ENCODE results near the gene DUSP2.

Gene DUSP2, protein sequence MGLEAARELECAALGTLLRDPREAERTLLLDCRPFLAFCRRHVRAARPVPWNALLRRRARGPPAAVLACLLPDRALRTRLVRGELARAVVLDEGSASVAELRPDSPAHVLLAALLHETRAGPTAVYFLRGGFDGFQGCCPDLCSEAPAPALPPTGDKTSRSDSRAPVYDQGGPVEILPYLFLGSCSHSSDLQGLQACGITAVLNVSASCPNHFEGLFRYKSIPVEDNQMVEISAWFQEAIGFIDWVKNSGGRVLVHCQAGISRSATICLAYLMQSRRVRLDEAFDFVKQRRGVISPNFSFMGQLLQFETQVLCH

DNA sequence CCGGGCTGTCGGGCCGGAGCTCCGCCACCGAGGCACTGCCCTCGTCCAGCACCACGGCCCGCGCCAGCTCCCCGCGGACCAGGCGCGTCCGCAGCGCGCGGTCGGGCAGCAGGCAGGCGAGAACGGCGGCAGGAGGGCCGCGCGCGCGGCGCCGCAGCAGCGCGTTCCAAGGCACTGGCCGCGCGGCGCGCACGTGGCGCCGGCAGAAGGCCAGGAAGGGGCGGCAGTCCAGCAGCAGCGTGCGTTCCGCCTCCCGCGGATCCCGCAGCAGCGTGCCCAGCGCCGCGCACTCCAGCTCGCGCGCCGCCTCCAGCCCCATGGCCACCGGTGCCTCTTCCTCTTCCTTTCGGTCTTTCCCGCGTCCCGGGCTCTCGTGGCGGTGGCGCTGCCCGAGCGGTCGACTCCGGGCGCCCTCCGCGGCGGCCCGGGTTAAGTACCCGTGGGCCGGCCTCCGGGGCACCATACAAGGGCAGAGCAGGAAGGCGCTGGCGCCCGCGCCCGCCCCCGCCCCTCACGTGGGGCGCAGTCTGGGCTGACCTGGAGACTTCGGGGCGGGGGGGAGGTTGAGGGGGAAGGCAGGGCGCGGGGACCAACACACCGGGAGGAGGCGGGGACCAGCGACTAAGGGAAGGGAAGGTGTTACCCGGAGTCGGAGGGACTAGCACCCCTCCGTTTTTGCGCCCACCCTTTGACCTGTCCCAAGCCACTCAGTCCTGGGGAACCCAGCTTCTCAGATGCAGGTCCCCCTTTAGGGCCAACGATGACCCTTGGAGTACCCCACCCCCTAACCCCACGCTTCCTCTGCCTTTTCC is at the start of gene DUSP2:
Gene DUSP2, minus strand, starts transcription at position 405 of the 812 bp plus-strand sequence. Its CDS starts 86 bp downstream, at position 319.
- peak; percentile 64 for DNase-seq (ENCODE audit: low read depth)

DNA sequence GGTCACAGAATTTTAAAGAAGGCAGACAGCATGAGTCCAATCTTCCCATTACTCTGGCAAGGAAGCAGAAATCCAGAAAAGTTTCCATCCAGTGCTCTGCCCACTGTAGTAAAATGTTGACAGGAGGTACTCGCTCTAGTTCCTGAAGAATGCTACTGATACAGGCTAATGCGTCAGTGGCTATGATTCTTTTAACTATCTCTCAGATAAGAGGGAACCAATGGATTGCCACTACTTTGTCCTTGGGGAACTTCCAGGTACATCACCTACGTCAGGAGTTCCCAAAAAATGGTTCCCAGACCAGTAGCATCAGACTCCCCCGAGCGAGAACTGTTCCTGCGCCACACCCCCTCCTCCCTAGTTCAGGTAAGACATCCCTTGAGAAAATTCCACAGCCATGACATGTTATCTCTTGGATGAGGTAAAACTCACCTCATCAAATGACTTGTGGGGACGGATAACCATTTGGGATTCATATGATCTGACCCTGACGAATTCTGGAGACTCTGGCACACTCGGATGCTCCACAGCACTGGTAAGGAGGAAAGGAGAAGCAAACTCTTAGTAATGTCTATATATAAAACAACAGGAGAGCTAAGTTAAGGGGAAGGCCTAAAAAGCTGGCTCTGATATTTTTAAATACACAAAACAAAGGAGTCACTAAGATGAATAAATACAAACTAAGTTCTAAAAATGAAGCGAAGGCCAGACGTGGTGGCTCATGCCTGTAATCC is 46.9 kb upstream of the DUSP2 start:
- no peak for DNase-seq (ENCODE audit: low read depth)

DNA sequence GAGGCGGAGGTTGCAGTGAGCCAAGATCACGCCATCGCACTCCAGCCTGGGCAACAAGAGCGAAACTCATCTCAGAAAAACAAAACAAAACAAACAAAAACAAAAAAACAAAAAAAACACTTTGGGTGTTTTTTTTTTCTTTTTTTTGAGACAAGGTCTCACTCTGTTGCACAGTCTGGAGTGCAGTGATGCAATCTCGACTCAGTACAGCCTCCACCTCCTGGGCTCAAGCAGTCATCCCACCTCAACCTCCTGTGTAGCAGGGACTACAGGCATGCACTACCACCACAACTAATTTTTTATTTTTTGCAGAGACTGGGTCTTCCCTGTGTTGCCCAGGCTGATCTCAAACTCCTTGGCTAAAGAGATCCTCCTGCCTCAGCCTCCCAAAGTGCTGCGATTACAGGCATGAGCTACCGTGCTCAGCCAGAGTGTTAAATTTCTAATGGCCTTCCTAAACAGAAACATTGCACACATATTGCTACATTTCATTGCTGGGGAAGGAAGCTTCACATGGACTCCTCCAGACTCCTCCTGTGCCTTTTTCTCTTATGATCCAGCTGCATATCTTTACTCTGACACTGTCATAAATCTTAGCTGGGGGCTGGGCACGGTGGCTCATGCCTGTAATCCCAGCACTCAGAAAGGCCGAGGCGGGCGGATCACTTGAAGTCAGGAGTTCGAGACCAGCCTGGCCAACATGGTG is 43.7 kb upstream of the DUSP2 start:
- DNase-seq (ENCODE audit: low read depth), result no peak

DNA sequence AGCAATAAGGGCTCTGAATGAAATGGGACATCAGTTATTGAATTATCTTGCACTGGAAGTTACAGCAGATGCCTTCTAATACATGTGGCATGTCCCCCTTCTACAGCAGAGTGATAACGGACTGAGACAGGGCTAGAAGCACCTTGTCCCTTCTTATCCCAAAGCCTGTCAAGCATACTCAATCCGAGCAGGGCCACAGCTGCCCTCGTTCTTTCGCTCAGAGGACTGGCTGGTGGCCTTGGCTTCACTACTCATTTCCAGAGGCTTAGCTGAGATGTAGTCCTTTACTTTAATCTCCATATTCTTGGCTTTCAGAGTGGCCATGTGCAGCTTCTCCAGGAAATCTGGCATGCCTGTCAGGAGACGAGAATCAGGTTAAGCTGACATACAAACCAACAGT is 41.3 kb upstream of the DUSP2 start:
- DNase-seq (ENCODE audit: low read depth), result no peak

DNA sequence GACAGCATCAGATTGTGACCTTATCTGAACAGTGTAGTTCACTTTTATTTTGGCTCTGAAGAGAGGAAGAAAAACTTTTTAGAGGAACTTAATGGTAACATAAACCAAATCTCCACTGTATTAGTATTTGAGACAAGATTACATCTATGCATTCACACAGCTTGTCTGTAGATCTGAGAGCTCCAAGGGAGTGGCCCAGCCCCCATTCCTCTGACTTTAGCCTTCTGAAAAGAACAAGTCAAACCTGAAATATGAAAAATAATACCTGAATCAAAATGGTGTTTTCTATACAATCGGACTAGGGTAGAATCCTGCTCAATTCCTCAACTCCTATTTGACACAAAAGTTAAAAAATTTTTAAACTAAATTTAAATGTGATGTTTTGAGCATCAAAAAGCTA is 40.3 kb upstream of the DUSP2 start:
- no peak for DNase-seq (ENCODE audit: low read depth)

DNA sequence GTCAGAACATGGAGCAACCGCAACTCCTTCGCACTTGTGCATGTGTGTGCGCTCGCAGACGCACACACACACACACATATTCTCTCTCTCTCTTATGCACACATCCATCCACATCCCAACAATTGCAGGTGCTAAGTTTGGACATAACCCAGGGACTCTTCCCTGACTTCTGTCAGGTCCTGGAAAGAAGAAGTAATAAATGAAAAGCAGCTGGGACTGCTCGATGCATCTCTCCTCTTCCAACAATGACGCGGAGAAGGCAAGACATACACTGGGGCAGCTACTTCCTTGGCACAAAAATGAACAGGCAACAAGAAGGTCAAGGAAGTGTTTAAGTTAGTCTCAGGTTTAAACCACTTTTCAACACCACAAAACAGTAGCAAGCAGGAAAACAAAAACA is 39.7 kb upstream of the DUSP2 start:
- no peak for DNase-seq (ENCODE audit: low read depth)

DNA sequence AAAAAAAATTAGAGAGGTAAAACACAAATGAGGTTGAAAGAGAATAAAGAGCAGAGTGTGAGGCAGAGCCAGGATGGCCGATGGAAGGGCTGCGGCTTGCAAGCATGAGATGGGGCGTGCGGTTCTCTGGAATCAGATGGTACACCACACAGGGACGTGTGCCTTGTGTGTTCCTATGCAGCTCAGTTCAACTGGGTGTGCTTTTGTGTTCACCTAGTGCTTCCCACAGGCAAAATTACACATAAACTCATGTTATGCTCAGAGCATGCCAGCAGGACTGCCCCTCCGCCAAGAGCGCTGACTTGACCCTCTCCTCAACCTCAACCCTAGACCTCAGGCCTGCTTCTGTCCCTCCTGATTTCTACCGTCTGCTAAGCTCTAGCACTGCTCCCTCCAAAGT is 38.9 kb upstream of the DUSP2 start:
- DNase-seq (ENCODE audit: low read depth), result no peak

DNA sequence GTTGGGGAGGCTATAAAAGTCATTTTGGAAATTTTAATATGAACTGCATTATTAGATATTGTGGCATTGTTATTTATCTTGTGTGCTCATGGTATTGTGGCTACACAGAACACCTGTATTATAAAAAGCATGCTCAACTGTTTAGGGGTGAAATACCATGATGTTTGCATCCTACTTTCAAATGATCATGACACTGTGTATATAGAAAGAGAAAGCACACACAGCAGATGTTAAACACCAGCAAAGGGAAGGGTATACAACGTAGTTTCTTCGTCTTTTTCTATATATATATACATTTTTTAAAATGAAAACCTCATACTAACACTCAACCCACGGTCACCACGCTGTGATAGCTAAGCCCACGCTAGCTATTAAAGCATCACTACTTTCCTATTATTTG is 36.3 kb upstream of the DUSP2 start:
- no peak for DNase-seq (ENCODE audit: low read depth)

DNA sequence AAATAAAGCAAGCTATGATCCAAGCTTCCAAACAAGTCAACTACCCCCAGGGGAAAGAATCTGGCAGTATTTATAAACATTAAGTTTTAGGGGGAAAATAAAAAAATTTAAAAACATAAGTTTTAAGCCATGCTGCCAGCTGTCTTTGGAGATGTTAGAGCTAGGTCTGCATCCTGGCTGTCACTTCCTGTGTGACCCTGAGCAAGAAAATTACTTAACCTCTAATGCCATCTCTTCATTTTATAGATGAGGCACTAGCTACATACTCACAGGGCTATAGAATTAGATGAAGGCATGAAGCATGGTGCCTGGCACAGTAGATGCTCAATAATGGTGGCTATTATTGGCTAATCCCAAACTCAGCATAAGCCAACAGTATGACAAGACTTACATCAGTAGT is 35.3 kb upstream of the DUSP2 start:
- DNase-seq (ENCODE audit: low read depth), result no peak

DNA sequence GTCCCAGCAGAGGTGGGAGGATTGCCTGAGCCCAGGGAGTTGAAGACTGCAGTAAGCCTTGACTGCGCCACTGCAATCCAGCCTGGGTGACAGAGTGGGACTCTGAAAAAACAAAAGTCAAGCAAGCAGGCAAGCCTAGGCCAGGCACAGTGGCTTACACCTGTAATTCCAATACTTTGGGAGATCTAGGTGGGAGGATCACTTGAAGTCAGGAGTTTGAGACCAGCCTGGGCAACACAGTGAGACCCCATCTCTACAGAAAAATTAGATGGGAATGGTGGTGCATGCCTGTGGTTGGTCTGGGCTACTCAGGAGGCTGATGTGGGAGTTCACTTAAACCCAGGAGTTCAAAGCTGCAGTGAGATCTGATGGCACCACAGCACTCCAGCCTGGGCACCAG is 34.8 kb upstream of the DUSP2 start:
- DNase-seq (ENCODE audit: low read depth), result no peak

DNA sequence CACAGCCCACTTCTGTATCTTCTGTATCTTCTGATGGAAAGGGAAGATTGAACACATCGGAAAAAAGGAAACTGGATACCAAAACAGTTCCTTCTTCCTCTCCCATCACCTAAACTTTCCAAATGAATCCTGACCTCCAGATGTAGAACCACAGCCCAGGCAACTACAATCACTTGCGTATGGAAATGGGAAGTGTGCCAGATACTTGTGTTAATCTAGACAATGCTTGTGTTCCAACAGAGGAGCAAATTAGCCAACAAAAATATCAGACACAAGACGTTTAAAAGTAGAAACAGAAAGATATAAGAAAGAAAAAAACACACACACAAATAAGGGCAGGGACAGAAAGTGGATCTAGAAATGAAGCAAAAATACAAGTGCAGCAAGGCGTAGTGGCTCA is 31.4 kb upstream of the DUSP2 start:
- no peak for DNase-seq (ENCODE audit: low read depth)

DNA sequence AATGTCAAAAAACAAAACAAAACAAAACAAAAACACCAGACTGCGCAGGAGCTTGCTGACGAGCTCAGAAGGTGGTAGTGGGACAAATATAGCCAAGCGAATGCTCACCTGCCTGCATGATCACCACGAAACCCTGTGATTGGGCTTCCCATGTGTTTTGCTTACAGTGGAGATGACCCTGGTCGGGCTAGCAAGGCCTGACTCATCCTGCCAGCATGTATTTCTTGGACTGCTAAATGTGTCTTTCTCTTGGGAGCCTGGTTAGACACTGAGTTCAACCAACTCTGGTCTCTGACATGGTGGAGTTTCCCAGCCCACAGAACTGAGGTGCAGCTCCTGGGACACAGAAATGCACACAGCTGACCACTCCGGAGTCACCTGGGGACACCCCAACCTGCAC is 30.7 kb upstream of the DUSP2 start:
- no peak for DNase-seq (ENCODE audit: low read depth)

DNA sequence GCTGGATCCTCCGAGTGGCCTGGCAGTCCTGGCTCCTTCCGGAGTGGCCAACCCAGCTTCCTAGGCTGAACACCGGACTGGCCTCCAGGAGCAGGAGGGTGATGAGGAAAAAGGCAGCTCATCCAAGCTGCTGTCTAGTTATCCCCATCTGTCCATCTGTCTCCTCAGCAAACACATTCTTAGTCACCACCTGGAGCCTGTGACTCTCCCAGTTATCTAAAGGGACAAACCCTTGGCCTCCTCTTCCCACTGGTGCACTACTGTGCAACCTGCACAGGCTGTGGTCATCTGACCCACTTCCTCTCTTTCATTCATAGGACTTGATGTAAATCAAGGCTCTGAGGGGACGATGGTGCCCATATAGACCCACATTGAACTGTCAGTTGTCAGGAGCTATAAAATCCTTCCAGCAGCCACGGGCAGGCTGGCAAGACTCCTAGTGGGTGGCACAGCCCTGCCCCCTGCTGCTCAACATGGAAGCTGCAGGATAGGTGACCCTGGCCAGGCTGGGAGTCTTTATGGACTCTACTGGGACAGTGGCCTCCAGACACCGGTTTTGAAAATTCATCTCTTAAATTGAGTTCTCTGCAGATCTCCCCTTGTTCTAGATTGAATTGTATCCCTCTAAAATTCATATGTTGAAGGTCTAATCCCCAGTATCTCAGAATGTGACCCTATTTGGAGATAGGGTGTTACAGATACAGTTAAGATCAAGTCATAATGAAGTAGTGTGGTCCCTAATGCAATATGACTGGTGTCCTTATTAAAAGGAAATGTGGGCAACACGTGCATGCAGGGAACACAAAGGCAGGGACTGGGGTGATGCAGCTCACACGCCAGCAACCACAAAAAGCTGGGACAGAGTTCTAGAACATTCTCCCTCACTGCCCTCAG is 29.3 kb upstream of the DUSP2 start:
- DNase-seq (ENCODE audit: low read depth), result peak; percentile 67

DNA sequence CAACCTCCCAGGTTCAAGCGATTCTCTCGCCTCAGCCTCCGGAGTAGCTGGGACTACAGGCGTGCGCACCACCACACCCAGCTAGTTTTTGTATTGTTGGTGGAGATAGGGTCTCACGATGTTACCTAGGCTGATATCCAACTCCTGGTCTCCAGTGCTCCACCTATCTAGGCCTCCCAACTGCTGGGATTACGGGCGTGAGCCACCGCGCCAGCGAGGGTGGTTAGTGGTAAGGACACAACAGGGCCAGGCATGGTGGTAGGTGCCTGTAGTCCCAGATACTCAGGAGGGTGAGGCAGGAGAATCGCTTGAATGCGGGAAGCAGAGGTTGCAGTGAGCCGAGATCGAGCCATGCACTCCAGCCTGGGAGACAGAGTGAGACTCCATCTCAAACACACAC is 26.6 kb upstream of the DUSP2 start:
- DNase-seq (ENCODE audit: low read depth), result no peak

DNA sequence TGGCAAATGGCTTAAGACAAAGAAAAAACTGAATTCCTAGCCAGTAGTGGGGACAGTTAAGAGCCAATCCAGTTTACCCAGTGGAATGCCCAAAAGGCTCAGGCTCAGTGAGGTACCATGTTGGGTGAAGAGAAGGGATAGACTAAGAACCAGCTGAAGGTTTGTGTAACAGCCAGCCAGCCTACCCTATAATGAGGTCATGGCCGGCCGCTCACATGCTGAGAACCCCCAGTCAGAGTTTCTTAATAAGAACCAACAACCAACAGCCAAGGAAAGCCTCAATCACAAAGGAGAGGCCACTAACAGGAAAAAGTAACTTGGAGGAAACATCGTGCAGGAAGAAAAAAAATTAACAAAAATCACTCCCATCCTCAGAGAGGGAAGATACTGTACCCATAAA is 25.4 kb upstream of the DUSP2 start:
- no peak for DNase-seq (ENCODE audit: low read depth)

DNA sequence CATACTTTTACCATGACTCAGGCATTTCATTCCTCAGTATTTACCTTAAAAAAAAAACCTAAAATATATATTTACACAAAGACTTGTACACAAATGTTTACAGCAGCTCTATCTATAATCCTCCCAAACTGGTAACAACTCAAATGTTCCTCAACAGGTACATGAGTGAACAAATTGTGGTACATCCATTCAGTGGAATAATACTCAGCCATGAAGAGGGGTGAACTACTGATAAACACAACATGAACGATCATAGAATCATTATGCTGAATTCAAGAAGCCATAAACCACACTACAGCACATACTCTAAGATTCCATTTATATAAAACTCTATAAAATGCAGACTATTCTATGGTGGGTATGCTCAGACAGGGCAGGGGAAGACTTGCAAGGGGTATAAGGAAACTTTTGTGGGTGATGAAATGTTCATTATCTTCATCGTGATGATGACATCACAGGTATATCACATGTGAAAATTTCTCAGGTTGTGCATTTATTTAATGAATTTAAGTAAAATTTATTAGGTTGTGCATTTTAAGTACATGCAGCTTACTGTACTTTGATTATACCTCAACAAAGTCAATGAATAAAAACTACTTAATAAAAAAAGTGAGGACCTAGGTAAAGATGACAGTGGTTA is 24.7 kb upstream of the DUSP2 start:
- DNase-seq (ENCODE audit: low read depth), result no peak

DNA sequence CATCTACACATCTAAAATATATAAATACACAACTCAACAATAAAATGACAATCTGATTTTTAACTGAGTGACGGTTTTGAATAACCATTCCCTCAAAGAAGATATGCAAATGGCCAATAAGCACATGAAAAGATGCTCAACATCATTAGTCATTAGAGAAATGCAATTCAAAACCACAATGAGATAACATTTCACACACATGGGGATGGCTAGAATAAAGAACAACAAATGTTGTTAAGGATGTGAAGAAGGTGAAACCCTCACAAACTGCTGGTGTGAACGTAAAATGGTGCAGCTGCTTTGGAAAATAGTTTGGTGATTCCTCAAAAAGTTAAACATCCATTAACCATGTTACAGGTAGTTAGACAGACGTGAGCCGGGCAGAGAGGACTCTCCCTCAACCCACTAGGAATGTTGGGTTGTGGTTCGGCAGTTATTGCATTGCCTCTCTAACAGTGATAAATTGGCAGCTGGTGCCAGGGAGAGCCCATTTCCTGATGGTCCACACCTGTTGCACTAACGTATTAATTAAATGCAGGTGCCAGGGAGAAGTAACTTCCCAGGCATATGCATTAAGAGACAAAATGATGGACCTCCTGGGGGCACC is 22.3 kb upstream of the DUSP2 start:
- DNase-seq (ENCODE audit: low read depth), result no peak

DNA sequence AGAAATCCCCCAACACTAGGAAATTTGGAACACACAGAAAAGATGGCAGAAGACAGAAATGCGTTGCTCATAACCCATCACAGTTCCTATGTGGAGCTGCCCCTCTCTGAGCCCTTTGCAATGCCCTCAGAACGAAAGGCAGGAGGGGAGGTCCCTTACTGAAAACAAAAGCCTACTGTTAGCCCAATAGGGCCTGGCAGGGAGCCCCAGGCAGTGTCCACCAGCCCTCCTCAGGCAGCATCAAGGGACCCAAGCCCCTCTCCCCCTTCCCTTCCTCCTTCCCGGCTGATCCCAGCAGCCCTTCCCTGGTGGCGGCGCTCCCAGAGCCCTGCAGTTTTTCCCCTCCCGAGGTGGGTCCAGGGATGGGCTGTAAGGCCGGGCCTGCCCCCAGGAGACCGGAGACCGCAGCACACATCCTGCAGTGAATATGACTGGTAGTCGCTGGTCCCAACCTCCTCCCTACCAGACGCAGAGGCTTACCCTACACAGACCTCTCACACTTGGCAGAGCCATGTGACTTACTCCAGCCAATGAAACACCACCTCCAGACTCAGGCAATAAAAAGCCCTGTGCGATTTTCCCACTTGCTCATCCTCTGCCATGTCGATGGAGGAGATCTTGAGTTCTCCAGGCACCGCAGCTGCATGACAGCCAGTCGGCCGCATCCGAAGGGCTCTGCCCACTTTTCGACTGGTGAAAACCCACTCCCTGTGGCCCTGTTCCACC is 19.4 kb upstream of the DUSP2 start:
- no peak for DNase-seq (ENCODE audit: low read depth)

DNA sequence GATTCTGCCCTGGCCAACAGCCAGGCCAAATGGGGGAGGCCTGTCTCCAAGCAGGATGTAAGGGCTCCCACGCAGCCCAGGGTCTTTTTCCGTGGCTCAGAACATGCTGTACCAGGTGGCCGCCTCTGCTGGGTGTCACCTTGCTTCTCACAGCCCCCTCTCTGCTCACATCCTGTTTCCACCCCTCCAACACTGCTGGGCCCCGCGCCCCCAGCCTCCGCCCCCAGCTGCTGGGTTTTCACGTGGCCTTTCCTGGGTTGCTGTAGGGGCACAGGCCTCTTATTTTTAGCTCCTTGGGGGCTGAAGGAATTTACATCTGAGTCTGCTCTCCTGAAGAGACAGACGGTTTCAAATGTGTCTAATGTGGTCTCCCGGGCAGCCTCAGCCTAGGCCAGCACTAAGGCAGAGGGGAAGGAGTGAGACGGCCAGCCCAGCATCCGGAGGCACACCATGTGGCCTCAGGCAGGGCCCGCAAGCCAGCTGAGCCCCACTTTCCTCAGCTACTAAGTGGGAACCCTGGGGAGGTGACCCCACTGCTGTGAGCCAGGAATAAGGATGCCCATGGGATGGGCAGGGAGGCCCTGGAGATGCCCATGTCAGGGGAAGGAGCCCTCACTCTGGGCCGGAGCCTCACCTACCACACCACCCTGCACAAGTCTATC is 18.7 kb upstream of the DUSP2 start:
- DNase-seq (ENCODE audit: low read depth), result no peak
